ENCODE results near the gene CNNM2.

DNA sequence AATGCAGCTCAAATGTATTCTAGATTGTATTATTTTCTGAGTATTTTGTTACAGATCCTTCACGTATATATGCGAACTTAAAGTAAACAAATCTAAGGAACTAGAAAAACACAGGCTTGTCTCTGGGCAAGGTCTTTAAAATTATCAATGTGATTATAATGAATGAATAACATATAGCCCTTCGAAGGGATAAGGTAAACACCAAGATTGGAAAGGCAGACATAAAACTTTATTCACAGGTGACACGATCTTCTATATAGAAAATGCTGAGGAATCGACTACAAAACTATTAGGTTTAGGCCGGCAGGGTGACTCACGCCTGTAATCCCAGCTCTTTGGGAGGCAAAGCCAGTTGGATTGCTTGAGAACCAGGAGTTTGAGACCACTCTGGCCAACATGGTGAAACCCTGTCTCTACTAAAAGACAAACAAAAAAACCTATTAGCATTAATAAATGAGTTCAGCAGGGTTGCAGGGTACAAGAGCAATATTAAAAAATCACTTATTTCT lies 80.4 kb downstream of the CNNM2 start:
- TF ChIP-seq CTCF (IDR thresholded peaks at IDR 0.05 in 2 of 3, conservative IDR thresholded peaks at IDR 0.05 in 1 of 3; ENCODE audit: borderline replicate concordance in 1 of 3, insufficient read depth in 1 of 3, low read depth in 2 of 3, low read length in 2 of 3), result no peak
- TF ChIP-seq MAX (IDR thresholded peaks at IDR 0.05), result no peak
- no peak for TF ChIP-seq EGR1 (IDR thresholded peaks at IDR 0.05; ENCODE audit: low read depth)
- no peak for TF ChIP-seq CEBPB (IDR thresholded peaks at IDR 0.05; ENCODE audit: low read depth)
- TF ChIP-seq EZH2phosphoT487 (IDR thresholded peaks at IDR 0.05; ENCODE audit: borderline replicate concordance), result no peak
- TF ChIP-seq RAD21 (IDR thresholded peaks at IDR 0.05; ENCODE audit: low read depth), result no peak
